GM23248 (cell line): ENCODE data around the gene EIF4G3. TPM values are rescaled to one million over a fixed set of nuclear protein-coding genes. Genes with fewer than 3 reads are reported as not detected.

Experiments used
- DNase-seq: peaks from one replicate; pipeline ENCODE4 v3.0.0-alpha.2; 2015
- H2AFZ ChIP-seq: fragments of 200-600 bp; sonication (generic); 2 replicates; pipeline ENCODE4 v1.6.1; 2016; ENCODE audit warnings: antibody characterized with exemption
- H3F3A ChIP-seq: fragments of 200-600 bp; sonication (generic); 2 replicates; pipeline ENCODE4 v1.6.1; 2016; ENCODE audit warnings: mild to moderate bottlenecking, antibody characterized with exemption, mixed run types; ENCODE audit not compliant: insufficient read depth
- H3K27ac ChIP-seq: fragments of 200-600 bp; sonication (generic); 2 replicates; pipeline ENCODE4 v1.5.1; 2016; ENCODE audit warnings: mild to moderate bottlenecking
- H3K27me3 ChIP-seq: fragments of 200-600 bp; sonication (generic); replicated peaks from 2 replicates; pipeline ENCODE4 v1.6.1; 2016; ENCODE audit warnings: mild to moderate bottlenecking; ENCODE audit not compliant: insufficient read depth
- H3K36me3 ChIP-seq: fragments of 200-600 bp; sonication (generic); 2 replicates; pipeline ENCODE4 v1.6.1; 2016; ENCODE audit warnings: low read depth, mild to moderate bottlenecking
- H3K4me1 ChIP-seq: fragments of 200-600 bp; sonication (generic); 2 replicates; pipeline ENCODE4 v1.6.1; 2016; ENCODE audit warnings: mild to moderate bottlenecking; ENCODE audit not compliant: insufficient read depth
- H3K4me2 ChIP-seq: fragments of 200-600 bp; sonication (generic); one replicate; pipeline ENCODE4 v1.6.1; 2016; ENCODE audit warnings: mild to moderate bottlenecking; ENCODE audit not compliant: unreplicated experiment
- H3K4me3 ChIP-seq: fragments of 200-600 bp; sonication (generic); 2 replicates; pipeline ENCODE4 v1.5.1; 2016; ENCODE audit warnings: mild to moderate bottlenecking
- H3K79me2 ChIP-seq: fragments of 200-600 bp; sonication (generic); 2 replicates; pipeline ENCODE4 v1.6.1; 2016; ENCODE audit warnings: mild to moderate bottlenecking; ENCODE audit not compliant: insufficient read depth
- H3K9ac ChIP-seq: fragments of 200-600 bp; sonication (generic); 2 replicates; pipeline ENCODE4 v1.6.1; 2016; ENCODE audit warnings: mild to moderate bottlenecking
- H3K9me2 ChIP-seq: fragments of 200-600 bp; sonication (generic); 2 replicates; pipeline ENCODE4 v1.6.1; 2016; ENCODE audit warnings: mixed run types, mild to moderate bottlenecking, moderate library complexity; ENCODE audit not compliant: insufficient read depth
- H3K9me3 ChIP-seq: fragments of 200-600 bp; sonication (generic); one replicate; pipeline ENCODE4 v1.6.1; 2017; ENCODE audit warnings: low read depth
- H4K20me1 ChIP-seq: fragments of 200-600 bp; sonication (generic); 2 replicates; pipeline ENCODE4 v1.6.0; 2016; ENCODE audit not compliant: insufficient read depth
- EZH2 ChIP-seq: fragments of 200-600 bp; sonication (generic); IDR thresholded peaks from 2 replicates; pipeline ENCODE4 v1.6.1; 2018; ENCODE audit warnings: antibody characterized with exemption, mild to moderate bottlenecking; ENCODE audit not compliant: insufficient read depth, poor library complexity, severe bottlenecking
- EZH2phosphoT487 ChIP-seq: fragments of 200-600 bp; sonication (generic); IDR thresholded peaks from 2 replicates; pipeline ENCODE4 v1.6.1; 2018; ENCODE audit warnings: antibody characterized with exemption, moderate library complexity, mild to moderate bottlenecking, low read depth; ENCODE audit not compliant: insufficient read depth
- WGBS, 2 experiments: methylation state at CpG; one replicate each; pipeline ENCODE4 v1.1.6; 2015 to 2017; ENCODE audit warnings: low lambda C conversion rate in 2 of 2, low coverage in 1 of 2; ENCODE audit errors: missing lambda C conversion rate in 2 of 2; 5-methylcytosine and 5-hydroxymethylcytosine counted together
- in situ Hi-C: fragments of 300-500 bp; cut with MboI; formaldehyde crosslinking; loops from 2 replicates; pipeline ENCODE4 v1.15.0; 2020
- polyA plus RNA-seq: library from polyadenylated mRNA; unstranded; fragments of >200 nt; fragmentation: Nextera tagmentation; extraction: Ambion mirVana; gene quantifications from 2 replicates; pipeline ENCODE4 v1.2.1, GENCODE V29; 2016
- total RNA-seq: library from RNA; depleted of rRNA; stranded (reverse); fragments of >200 nt; shearing (Covaris generic); gene quantifications from 2 replicates; pipeline ENCODE4 v1.2.3, GENCODE V29; 2014

Gene EIF4G3
- total and polyA plus RNA-seq, 2 experiments from 2014 or later = 24.0 to 43.1 TPM

DNA sequence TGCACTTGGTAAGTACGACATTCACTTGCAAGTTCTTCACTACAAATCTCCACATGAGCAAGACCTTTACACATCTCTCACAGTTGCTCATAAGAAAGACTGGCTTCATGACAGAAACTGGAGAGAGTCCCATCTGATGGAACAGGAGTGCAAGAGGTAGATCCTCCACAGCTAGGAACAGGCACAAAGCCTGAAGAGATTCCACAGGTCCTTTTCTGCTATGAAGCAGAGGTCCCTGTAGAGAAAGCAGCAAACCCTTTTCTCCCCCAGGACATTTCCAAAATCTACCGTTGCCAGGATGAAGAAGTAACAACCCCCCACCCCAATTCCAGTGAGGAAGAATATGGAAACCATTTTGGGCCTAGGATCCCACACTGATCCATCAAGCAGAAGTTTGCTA, 47.3 kb downstream of the EIF4G3 start:
- Histone ChIP-seq H3K79me2 (peaks cover 91% of the 10 kb centered on the region), H4K20me1 (no peaks in the 10 kb centered on the region), H3K36me3 (0 out of 2 replicates have a peak, but pooled peaks cover 6% of the 10 kb centered on the region), H3K4me3 (no peak overlapping the region), H3K27ac (no peak overlapping the region), H3K4me2 (no peak overlapping the region), H3F3A (peaks cover 10% of the 10 kb centered on the region; the same call in 1 of the 2 replicates), H3K9ac (no peak overlapping the region), H3K4me1 (peaks cover 10% of the 10 kb centered on the region), H3K9me2 (no peaks in the 10 kb centered on the region), H3K27me3 (no peaks in the 10 kb centered on the region), H3K9me3 (no peaks in the 10 kb centered on the region), H2AFZ (no peak overlapping the region)
- peak; percentile 21 for DNase-seq
- in situ Hi-C loops = no loop called here
- TF ChIP-seq EZH2phosphoT487 (no peak), EZH2 (no peak)
- 50% methylated on average over 2 of the region's 2 CpGs for WGBS, 2 experiments

- no peak overlapping the region for H3K9ac ChIP-seq
- H3K27me3 ChIP-seq = no peaks in the 10 kb centered on the region
- H3K9me3 ChIP-seq = no peaks in the 10 kb centered on the region
- H4K20me1 ChIP-seq = no peaks in the 10 kb centered on the region
- DNase-seq = no peak
- no peak overlapping the region for H2AFZ ChIP-seq
- H3K4me2 ChIP-seq = no peak overlapping the region
- WGBS, 2 experiments = 93 to 97% methylated on average over 4 of the region's 4 CpGs
- H3K36me3 ChIP-seq = no peaks in the 10 kb centered on the region
- H3K4me3 ChIP-seq = no peak overlapping the region
- H3K9me2 ChIP-seq = no peaks in the 10 kb centered on the region
- peaks cover 27% of the 10 kb centered on the region; the same call in 1 of the 2 replicates for H3F3A ChIP-seq
- in situ Hi-C loops = no loop called here
- H3K27ac ChIP-seq = no peak overlapping the region
- peaks cover 34% of the 10 kb centered on the region for H3K4me1 ChIP-seq
- TF ChIP-seq EZH2 = no peak
- no peak for TF ChIP-seq EZH2phosphoT487
- peaks cover 87% of the 10 kb centered on the region for H3K79me2 ChIP-seq
Observed at GRCh38 chr1:21126324-21126723, 50.4 kb downstream of the EIF4G3 start.

- H3K9me3 ChIP-seq = no peaks in the 10 kb centered on the region
- in situ Hi-C loops = no loop called here
- H3K4me3 ChIP-seq = peak overlapping the region; percentile 8; the same call in 1 of the 2 replicates
- H3K79me2 ChIP-seq = peaks cover 87% of the 10 kb centered on the region
- H3K27ac ChIP-seq = peak overlapping the region; percentile 39
- peak overlapping the region; percentile 2; the same call in 1 of the 2 replicates for H3K9ac ChIP-seq
- H3K9me2 ChIP-seq = no peaks in the 10 kb centered on the region
- no peaks in the 10 kb centered on the region for H4K20me1 ChIP-seq
- 36 to 57% methylated on average over 1 of the region's 1 CpG for WGBS, 2 experiments
- H3F3A ChIP-seq = peaks cover 27% of the 10 kb centered on the region; the same call in 1 of the 2 replicates
- no peak overlapping the region for H2AFZ ChIP-seq
- H3K36me3 ChIP-seq = no peaks in the 10 kb centered on the region
- DNase-seq = peak; percentile 72
- H3K4me1 ChIP-seq = peaks cover 34% of the 10 kb centered on the region
- TF ChIP-seq EZH2 (no peak), EZH2phosphoT487 (no peak)
- peak overlapping the region; percentile 27 for H3K4me2 ChIP-seq
- H3K27me3 ChIP-seq = no peaks in the 10 kb centered on the region
Observed at GRCh38 chr1:21124846-21125245, 51.9 kb downstream of the EIF4G3 start.

DNA sequence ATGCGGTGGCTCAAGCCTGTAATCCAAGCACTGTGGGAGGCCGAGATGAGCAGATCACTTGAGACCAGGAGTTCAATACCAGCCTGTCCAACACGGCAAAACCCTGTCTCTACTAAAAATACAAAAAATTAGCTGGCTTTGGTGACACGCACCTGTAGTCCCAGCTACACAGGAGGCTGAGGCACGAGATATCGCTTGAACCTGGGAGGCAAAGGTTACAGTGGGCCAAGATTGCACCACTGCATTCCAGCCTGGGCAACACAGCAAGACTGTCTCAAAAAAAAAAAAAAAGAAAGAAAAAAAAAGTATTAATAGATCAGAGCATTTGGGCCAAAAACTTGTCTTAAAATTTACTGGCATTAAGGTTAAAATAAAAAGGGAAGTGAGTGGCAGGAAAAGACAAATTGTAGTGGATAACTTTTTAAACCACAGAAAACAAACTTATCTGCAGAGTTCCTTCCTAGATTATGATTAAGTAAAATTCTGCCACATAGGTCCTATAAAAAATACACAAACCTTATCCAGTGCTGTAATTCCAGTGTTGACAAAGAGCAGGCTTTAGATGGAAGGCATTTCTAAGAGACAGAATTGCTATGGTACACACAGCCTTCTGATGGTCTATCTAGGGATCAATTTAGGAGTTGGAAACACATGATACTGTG, 53.3 kb downstream of the EIF4G3 start:
- H3K4me1 ChIP-seq = peaks cover 34% of the 10 kb centered on the region
- in situ Hi-C loops = no loop called here
- no peaks in the 10 kb centered on the region for H4K20me1 ChIP-seq
- H3K4me2 ChIP-seq = no peak overlapping the region
- no peak overlapping the region for H3K27ac ChIP-seq
- H3K9ac ChIP-seq = no peak overlapping the region
- no peaks in the 10 kb centered on the region for H3K9me3 ChIP-seq
- 93 to 96% methylated on average over 6 of the region's 6 CpGs for WGBS, 2 experiments
- H3F3A ChIP-seq = peaks cover 27% of the 10 kb centered on the region; the same call in 1 of the 2 replicates
- no peaks in the 10 kb centered on the region for H3K27me3 ChIP-seq
- no peak overlapping the region for H2AFZ ChIP-seq
- peaks cover 86% of the 10 kb centered on the region for H3K79me2 ChIP-seq
- no peaks in the 10 kb centered on the region for H3K36me3 ChIP-seq
- no peak for DNase-seq
- H3K4me3 ChIP-seq = no peak overlapping the region
- TF ChIP-seq EZH2phosphoT487 (no peak), EZH2 (no peak)
- no peaks in the 10 kb centered on the region for H3K9me2 ChIP-seq
